GM21737 (cell line): ENCODE measurements around the gene LINGO1.

Experiments
- ATAC-seq: cut with Tn5 transposase; IDR thresholded peaks from one replicate; pipeline ENCODE4 v1.9.1; 2021; ENCODE audit warnings: mild to moderate bottlenecking, moderate library complexity; ENCODE audit not compliant: unreplicated experiment

LINGO1 gene

DNA sequence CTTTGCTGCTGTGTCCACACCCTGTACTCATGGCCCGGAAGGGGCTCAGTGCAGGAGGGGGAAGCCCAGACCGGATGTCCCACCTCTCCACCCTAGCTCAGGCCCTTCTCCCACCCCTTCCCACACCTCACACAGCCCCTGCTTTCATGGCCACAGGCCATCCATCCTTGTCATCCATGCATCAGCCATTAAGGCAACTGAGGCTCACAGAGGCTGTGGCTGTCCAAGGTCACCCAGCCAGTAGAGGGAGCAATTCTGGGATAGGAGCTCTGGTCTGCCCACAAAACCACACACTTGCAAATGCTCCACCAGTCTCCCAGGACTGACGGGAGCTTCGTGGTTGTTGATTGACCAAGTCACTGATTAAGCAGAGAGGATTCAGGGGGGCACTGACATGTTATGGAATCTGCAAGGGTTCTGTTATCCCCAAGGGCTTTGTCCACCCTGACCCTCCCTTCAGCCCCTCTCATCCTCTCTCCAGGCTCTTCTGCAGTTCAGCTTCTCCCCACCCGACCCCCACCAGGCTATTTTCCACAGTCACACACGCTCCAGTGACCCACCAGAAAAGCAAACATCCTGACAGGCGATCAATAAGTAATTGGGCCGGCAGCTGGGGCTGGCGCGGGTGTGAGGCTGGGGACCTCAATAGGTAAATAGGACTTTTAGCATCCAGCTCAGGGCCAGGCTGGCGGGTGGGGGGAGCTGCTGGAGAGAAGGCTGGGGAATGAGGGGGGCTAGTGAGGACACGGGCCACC is 15.1 kb downstream of the LINGO1 start:
- ATAC-seq = no peak

DNA sequence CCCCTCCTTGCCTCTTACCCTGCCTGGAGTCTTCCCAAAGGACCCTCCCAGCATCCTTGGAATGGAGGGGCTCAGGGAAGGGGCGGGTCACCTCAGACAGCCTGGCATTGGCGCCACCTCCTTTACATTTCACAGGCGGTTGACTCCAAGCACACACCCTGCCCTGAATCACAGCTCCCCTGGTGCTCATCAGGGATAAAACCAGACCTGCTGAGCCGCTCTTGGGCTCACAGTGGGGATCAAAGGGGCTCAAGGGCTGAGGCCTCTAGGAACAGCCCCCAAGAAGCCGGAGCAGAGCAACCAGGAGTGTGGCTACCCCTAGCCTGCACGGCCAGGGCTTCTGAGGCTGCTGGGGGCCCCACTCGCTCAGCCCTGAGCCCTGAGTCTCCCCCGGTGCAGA is 16.6 kb downstream of the LINGO1 start:
- no peak for ATAC-seq

DNA sequence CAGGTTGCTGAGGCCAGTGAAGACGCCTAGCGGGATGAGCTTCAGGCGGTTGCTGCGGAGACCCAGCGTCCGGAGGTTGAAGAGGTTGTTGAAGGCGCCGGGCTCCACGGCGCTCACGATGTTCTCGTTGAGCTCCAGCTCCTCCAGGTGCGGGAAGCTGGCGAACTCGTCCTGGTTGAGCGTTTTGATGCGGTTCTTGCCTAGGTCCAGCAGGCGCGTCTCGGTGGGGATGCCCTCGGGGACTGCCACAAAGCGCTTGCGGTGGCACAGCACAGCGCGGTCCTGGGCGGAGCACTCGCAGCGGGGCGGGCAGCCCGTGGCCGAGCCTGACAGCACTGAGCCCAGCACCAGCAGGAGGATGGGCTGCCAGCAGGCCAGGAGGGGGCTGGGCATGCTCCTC is 17.2 kb downstream of the LINGO1 start:
- no peak for ATAC-seq

DNA sequence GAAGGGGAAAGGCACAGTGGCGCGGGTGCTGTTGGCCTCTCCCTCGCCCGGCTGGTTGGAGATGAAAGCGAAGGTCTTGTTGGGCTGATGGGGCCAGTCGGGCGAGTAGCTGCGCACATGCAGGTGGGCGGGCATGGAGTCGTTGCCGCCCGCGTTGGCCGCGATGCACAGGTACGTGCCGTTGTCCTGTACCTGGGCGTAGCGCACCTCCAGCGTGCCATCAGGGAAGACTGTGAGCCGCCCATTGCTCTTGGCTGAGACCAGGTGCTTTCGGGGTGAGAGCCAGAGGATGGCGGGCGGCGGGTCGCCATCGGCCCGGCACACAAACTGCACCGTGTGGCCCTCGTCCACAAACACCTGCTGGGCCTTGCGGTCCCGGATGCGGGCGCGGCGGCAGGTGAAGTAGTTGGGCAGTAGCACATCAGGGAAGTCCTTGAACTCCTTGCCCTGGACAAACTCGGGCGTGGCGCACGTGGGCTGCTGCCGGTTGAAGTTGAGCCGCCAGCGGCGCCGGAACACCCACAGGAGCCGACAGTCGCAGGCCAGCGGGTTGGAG is 18.4 kb downstream of the LINGO1 start:
- ATAC-seq = no peak

DNA sequence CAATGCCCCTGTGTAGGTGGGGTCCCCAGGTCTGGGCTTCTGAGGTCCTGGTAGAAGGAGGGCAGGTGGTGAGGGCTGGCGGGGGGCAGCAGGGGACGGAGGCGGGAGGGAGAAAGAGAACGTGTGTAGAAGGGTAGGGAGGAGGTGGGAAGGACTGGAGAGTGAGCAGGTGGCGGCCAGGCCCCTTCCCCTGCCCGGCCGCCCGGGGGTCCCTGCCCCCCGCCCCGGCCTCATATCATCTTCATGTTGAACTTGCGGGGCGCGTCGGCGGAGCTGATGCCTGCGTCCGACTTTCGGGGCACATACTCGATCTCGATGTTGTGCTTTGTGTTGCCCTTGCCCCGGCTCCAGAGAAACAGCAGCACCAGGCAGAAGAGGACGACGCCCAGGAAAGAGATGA is 18.9 kb downstream of the LINGO1 start:
- ATAC-seq = no peak

DNA sequence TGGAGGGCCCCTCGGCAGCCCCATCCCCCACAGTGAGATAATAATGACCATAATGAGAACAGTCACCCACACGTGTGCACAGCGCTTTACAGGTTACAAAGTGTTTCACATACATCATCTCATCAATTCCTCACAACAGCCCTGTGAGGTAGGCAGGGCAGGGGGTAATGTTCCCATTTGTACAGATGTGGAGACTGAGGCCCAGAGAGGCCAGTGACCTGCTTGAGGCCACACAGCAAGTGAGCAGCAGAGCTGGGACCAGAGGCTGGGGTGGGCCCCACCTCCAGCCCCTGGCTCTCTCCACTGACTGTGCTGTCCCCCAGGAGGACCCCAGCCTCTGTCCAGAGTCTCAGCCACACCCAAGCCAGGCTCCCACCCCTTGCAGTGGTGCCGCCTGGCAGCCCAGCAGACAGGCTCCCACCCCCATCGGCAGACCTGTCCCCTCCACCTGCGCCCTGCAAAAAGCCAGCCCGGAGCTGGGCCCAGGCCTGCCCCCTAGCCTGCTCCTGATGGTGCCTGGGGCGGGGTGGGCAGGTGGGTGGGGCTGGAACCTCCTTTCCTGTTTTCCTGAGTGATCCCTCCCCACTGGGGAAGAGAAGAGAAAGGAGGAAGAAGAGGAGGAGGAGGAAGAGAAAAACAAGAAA is 19.6 kb downstream of the LINGO1 start:
- ATAC-seq = no peak

DNA sequence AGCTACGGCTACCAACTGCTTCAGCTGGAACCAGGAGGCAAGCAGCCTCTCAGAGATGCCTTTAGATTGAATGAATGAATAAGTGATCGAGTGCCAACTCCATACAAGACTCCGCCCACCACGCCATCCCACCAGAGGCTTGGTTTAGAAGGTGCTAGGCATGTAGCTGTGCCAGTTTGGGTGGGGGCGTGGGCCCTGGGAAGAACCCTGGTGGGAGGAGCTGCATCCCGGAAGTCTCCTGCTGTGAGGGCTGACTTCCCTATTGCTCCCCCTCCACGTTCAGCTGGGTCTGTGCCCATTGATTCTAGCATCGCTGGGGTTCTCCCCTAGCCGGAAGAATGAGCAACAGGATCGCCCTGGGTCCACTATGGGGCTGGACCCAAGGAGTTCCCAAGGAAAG is 20.9 kb downstream of the LINGO1 start:
- ATAC-seq = no peak

DNA sequence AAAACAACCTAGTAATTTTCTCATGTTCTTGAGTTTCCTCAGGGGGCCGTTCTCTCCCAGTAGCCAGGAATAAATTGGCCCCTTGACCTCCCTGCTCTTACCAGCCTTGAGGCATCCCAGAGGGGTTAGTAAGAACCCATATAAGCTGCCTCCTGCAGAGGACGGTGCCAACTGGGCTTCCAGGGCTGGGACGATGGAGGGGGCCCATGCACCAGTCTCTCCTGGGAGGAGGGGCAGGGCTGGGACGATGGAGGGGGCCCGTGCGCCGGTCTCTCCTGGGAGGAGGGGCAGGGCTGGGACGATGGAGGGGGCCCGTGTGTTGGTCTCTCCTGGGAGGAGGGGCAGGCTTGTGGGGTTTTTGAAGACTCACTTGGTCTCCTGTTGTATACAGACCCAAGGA is 22.0 kb downstream of the LINGO1 start:
- no peak for ATAC-seq

DNA sequence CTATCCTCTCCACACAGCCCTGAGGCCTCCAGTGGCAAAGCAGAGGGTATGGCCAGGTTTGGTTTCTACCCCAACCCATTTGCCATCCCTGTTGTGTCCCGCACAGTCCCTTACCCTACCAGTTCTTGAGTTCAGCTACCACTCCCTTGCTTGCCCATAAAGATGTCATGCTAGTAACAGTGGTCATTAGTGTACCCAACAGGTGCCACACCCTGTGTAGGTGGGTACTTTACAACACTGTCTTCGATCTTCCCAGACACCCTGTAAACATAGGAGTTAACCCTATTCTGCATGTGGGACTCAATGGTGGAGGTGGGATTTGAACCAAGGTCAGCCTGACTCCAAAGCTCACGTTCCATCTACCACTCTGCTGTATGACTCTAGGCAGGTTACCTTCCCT is 23.2 kb downstream of the LINGO1 start:
- ATAC-seq = no peak

DNA sequence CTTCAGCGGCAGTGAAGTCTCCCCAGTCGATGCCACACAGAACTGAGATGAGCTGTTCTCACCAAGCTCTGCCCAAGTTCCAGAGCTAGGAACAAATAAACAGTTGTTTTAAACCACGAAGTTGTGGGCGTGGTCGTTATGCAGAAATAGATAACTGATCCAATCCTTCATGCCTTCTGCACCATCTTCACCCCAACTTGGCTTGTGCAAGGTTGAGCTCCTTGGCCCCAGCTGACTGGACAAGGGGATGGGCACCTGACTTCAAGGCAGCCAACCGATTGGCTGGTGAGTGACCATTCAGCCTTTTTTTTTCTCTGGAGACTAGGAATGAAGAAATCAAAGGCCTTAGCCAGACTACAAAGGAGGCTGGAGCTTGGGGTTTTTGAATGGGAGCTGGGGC is 23.9 kb downstream of the LINGO1 start:
- no peak for ATAC-seq

DNA sequence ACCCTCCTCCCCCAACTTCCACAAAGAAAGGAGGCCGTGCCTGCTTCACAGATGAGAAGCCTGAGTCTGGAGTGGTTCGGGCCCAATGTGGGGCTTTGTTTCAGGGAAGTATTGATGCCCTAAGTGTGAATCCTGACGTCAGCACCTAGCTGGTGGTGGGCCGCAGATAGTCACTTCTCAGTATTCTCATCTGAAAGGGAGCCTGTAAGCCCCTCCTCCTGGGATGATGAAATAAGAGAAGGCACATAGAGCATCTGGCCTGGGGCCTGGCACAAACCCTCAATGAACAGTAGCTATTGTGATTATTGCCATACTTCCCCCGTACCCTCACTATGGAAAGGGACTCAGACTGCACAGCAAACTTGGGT is 24.8 kb downstream of the LINGO1 start:
- no peak for ATAC-seq

DNA sequence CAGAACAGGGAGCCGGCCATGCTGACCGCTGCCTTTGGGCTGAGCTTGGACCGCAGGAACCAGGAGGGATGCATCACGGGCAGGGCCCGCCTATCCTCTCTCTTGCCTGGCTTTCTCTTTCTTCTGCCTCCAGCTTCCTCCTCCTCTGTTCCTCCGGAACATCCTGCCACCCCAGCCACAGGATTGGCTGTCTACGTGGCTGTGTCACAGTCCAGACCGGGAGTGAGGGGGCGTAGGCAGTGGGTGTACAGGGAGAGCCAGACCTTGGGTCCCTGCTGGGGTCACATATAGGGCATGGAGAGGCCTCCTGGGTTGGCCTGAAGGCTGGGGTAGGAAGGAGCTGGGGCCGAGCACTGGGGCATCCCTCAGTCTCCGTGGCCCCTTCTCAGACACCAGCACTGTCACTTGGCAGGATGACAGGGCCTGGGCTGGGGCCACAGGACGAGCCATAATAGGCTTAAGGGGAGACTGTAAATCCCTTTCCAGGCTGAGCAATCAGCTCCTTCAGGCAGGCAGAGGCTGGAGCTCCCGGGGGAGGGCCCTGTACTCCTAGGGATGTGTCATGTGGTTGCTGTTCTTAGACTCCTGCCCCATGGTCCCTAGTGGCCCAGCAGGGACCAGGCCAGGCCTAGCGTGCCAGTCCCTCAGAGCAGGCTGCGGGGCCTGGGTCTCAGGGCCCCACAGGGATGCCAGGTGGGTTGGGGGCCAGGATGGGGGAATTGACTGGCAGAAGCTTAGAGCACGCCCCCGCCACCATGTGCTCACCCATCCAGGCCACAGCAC is 25.4 kb downstream of the LINGO1 start:
- ATAC-seq = no peak

DNA sequence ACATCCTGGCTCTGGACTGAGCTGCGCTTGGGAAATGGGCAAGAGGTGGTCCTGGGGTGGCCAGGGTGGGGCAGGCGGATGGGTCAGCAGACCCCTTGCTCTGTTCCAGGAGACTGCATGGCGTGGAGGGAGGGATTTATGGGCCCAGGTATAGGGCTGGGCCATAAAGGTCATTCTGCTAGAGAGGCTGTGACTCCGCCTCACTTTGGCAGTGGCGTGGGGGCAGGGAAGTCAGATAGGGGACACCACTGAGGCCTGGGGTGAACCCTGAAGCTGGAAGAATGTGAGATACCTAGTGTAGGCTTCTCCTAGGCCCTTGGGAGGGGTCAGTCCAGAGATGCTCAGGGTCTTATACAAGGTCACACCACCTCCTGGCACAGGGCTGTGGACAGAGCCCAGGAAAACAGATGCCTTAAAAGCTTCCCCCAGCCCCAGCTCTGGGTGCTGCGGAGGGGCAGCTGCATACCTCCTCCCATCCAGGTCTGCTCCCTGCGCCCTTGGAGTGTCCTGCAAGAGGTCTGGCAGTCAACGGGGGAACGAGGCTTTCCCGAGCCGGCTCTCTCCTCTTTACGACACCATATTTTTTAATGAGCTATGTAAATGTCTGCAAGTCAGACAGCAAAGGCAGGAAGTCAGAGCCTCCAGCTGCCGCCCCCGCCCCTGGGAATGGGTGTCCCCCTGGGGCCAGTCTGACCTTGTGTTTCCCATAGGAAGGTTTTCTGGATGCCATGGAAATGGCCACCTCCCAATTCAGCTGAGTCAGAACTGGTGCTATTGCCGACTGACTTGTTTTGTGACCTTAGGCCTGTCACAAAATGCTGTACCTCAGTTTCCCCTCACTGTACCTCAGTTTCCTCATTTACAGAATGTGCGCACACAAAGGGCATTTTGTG is 26.3 kb downstream of the LINGO1 start:
- ATAC-seq = no peak

DNA sequence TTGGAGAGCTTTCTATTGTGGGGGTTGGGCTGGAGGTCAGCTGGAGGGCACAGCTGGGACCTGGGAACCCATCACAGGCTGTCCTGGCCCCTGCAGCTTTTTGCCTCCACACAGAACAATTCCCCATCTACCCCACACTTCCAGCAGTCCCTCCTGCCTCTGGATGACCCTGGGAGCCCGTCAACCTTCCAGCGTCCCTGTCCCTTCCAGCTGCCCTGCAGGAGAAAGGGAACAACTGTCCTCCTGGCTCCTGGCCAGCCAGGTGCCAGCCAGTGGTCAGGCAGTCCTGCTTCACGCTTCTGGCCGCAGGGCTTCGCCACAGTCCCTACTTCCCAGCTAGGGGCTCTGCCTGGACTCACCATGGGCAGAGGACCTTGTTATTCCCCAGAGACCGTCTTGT is 27.2 kb downstream of the LINGO1 start:
- no peak for ATAC-seq

DNA sequence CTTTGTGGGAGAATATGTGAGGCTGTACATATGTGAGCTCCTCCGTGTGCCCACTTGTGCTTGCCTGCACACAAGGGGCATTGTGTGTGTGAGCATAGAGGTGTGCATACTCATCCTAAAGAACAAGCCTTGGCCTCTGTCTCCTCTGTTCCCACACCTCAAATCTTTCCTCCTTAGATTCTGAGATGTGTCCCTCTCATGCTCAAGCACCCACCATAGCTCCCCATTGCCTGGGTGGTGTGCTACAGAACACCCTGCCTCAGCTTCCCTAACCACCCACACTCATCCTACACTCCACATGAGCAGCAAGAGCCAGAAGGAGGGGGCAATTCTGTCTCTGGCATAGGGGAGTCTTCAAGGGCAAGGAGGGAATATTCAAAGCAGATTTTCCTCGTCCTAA is 27.7 kb downstream of the LINGO1 start:
- ATAC-seq = no peak

DNA sequence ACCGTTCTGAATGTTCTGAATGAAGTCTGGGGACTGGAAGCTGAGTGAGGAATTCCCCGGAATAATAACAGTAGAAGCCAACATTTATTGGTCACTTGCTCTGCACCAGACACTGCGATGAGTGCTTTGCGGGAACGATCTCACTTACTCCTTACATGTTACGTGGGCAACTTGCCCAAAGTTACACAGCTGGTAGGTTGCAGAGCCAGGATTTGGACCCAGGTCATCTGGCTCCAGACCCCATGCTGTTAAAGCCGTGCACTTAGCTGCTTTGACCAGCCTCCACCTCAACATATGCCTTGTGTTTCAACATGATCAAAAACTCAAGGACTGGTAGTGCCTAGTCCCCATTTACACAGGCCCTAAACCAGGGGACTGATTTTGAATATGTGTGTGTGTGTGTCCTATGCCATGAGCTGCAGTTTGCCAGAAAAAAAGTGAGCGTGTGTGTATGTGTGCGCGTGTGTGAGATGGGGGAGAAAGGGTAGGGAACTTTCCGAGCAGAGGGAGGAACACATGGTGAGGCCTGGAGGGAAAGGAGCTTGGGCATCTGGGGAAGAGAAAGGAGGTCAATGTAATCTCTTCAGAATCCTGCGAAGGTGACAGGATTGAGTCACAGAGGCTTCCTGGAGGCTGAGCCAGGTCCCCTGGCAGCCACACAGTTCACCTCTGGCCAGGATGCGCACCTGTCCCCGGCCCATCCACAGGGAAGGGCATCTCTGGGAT is 28.9 kb downstream of the LINGO1 start:
- ATAC-seq = no peak

DNA sequence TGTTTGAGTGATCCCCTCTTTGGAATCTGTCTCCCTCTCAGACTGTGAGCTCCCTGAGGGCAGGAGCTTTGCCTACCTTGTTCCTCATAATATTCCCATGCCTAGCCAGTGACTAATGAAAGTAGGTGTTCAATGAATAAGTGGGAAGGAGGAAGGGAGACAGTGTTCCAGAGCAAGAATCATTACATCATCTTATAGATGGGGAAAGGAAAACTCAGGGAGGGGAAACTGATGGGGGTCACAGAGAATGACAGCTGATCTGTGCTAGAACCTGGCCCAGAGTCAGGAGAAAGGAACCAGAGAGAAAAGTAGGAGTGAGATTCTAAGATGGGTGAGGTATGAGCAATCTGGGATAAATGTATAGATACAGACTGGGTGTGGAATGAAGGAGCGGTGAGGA is 29.9 kb downstream of the LINGO1 start:
- ATAC-seq = no peak

DNA sequence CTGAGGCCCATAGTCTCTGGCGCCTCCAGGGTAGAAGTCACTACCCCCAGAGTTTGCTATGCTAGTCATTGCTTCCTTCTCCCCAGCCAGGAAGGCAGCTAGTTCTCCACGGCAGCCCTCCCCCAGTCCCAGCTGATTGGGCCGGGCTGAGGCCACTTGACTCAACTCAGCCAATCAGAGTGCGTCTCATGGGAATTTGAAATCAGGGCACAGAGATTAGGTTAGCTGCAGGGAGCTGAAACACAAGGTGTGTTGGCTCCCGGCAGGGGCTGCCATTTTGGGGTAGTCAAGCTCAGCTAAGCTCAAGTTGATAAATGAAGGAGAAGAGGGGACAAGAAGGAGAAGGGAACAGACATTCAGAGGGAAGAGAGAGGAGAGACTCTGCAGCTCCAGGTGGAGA is 32.8 kb downstream of the LINGO1 start:
- ATAC-seq = no peak

DNA sequence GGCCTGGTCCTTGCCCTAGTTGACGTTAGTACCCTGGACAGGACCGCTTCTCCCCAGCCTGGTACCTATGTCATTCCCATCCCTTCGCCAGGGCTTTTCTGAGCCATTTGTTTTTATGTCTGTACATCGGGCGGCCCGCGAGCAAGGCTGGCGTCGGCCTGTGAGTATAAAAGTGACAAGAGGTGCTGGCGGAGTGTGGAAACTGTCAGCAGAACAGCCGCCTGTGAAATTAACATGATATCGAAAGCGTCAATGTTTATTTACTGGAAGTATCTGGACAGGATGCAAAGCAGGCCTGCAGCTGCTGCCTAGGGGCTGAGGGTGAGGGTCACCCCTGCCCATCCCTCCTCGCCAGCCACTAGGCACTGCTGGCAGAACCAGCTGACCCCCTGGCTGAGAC is 33.4 kb downstream of the LINGO1 start:
- no peak for ATAC-seq

DNA sequence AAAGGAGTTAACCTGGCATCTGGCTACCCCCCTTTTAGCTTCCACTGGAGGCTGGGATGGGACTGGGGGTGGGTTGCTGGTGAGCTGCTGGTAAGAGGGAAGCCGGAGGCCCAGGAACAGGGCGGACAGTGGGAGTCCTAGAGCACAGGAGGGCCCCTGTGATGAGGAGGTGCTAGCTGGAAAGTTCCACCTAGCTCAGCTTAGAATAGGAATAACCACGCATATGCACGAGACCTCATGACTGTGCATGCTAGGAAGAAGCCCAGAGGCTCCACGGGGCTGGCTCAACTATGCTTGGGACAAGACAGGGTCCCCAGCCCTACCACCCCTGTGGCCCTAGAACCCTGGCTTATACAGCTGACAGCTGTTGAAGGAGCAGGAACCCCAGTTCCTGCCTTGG is 34.1 kb downstream of the LINGO1 start:
- no peak for ATAC-seq
